ENCODE measurements around the gene CIB2. TPM values are rescaled to one million over a fixed set of nuclear protein-coding genes. Genes with fewer than 3 reads are reported as not detected.

The CIB2 gene
- total RNA-seq, 8 experiments from 2014 or later: 0.56 to 27.4 (median 19.9) TPM

- H3K4me1 ChIP-seq (replicated peaks in 1 of 2): peaks cover 4 to 17% of the 10 kb centered on the region in 2 donors
- ATAC-seq (replicated peaks in 6 of 8): no peak
- in situ Hi-C loops (cut with MboI; ENCODE audit: low pct_unique_long_range_greater_than_20kb in 2 of 9, low sequenced_read_pairs in 9 of 9, unreplicated experiment in 9 of 9): no loop called here
- H3K4me3 ChIP-seq: no peak overlapping the region
- no peak overlapping the region for H3K27ac ChIP-seq
Observed at GRCh38 chr15:78063217-78063616, 68.0 kb downstream of the CIB2 start.

GRCh38 chr15:78061963-78062427 is 69.2 kb downstream of the CIB2 start:
- WGBS, 10 experiments: 0 to 50% (median 9%) methylated on average over 1 to 6 of the region's 6 CpGs
- in situ Hi-C loops (cut with MboI; ENCODE audit: low pct_unique_long_range_greater_than_20kb in 2 of 9, low sequenced_read_pairs in 9 of 9, unreplicated experiment in 9 of 9): no loop called here
- ATAC-seq (replicated peaks in 6 of 8): peak in 7 of 8 experiments; percentile 28 to 89 (median 61)
- Histone ChIP-seq H3K4me1 (replicated peaks in 1 of 2) (peaks cover 0 to 12% of the 10 kb centered on the region in 2 donors), H3K4me3 (no peak overlapping the region), H3K27ac (no peak overlapping the region)

DNA sequence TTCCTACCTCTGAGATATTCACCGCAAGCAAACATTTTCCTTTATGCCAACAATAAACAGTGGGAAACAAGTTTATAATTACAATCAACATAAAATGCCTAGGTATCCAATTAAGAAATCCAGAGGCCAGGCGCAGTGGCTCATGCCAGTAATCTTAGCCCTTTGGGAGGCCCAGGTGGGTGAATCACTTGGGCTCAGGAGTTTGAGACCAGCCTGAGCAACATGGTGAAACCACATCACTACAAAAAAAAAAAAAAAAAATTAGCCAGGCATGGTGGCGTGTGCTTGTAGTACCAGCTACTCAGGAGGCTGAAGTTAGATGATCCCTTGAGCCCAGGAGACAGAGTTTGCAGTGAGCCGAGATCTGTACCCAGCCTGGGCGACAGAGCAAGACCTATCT is 71.0 kb downstream of the CIB2 start:
- 92 to 100% (median 100%) methylated on average over 1 to 5 of the region's 5 CpGs; no CpG with 5 or more reads in 2 of the 10 experiments for WGBS, 10 experiments
- Histone ChIP-seq H3K27ac (no peak overlapping the region), H3K4me3 (no peak overlapping the region), H3K4me1 (replicated peaks in 1 of 2) (peaks cover 0 to 5% of the 10 kb centered on the region in 2 donors)
- no peak for ATAC-seq (replicated peaks in 6 of 8)
- in situ Hi-C loops (cut with MboI; ENCODE audit: low pct_unique_long_range_greater_than_20kb in 2 of 9, low sequenced_read_pairs in 9 of 9, unreplicated experiment in 9 of 9): no loop called here

GRCh38 chr15:78059110-78059839 is 72.0 kb downstream of the CIB2 start:
- ATAC-seq (replicated peaks in 6 of 8): no peak
- Histone ChIP-seq H3K4me3 (no peak overlapping the region), H3K27ac (no peak overlapping the region), H3K4me1 (replicated peaks in 1 of 2) (peaks cover 0 to 5% of the 10 kb centered on the region in 2 donors)
- 22 to 100% (median 100%) methylated on average over 1 to 3 of the region's 3 CpGs; no CpG with 5 or more reads in 5 of the 10 experiments for WGBS, 10 experiments
- in situ Hi-C loops (cut with MboI; ENCODE audit: low pct_unique_long_range_greater_than_20kb in 2 of 9, low sequenced_read_pairs in 9 of 9, unreplicated experiment in 9 of 9): no loop called here

GRCh38 chr15:78058401-78058935 is 72.8 kb downstream of the CIB2 start:
- in situ Hi-C loops (cut with MboI; ENCODE audit: low pct_unique_long_range_greater_than_20kb in 2 of 9, low sequenced_read_pairs in 9 of 9, unreplicated experiment in 9 of 9): no loop called here
- Histone ChIP-seq H3K4me1 (replicated peaks in 1 of 2) (peaks cover 0 to 5% of the 10 kb centered on the region in 2 donors), H3K4me3 (no peak overlapping the region), H3K27ac (no peak overlapping the region)
- WGBS, 10 experiments: 40 to 100% (median 85%) methylated on average over 1 to 4 of the region's 10 CpGs; no CpG with 5 or more reads in 4 of the 10 experiments
- no peak for ATAC-seq (replicated peaks in 6 of 8)

- Histone ChIP-seq H3K4me1 (replicated peaks in 1 of 2) (peaks cover 0 to 5% of the 10 kb centered on the region in 2 donors), H3K27ac (no peak overlapping the region), H3K4me3 (no peak overlapping the region)
- in situ Hi-C loops (cut with MboI; ENCODE audit: low pct_unique_long_range_greater_than_20kb in 2 of 9, low sequenced_read_pairs in 9 of 9, unreplicated experiment in 9 of 9): no loop called here
- ATAC-seq (replicated peaks in 6 of 8): no peak
- 50 to 100% (median 90%) methylated on average over 1 to 5 of the region's 5 CpGs for WGBS, 10 experiments
Observed at GRCh38 chr15:78057803-78058202, 73.4 kb downstream of the CIB2 start.

DNA sequence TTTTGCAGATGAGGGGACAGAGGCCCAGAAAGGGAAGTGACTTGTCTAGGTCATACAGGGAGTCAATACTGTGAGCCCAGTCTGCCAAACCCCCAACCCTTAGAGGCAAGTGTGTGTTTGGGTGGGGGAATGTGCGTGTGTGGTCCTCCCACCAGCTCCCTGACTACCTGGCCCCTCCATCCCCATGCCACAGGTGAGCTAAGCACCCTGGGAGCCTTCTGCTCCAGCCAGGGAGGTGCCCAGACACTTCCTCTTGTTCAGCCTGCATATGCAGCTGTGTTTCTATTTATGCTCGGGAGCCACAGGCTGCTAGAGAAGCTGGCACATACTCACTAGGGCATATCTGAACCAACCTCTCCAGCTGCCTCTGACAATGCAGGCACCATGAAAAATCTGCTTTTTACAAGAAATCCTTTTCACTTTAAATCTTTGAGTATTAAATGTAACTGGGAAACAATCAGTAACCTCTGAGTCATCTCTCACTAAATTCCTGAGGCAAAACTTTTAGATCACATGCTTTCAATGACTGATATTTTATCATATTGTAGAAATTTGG is 74.5 kb downstream of the CIB2 start:
- peak in 4 of 8 experiments; percentile 20 to 92 (median 78) for ATAC-seq (replicated peaks in 6 of 8)
- in situ Hi-C loops (cut with MboI; ENCODE audit: low pct_unique_long_range_greater_than_20kb in 2 of 9, low sequenced_read_pairs in 9 of 9, unreplicated experiment in 9 of 9): no loop called here
- WGBS, 10 experiments: 0 to 100% (median 39%) methylated on average over 1 of the region's 2 CpGs; no CpG with 5 or more reads in 6 of the 10 experiments
- Histone ChIP-seq H3K27ac (no peak overlapping the region), H3K4me3 (no peak overlapping the region), H3K4me1 (replicated peaks in 1 of 2) (peaks cover 0 to 1% of the 10 kb centered on the region in 2 donors)

- Histone ChIP-seq H3K4me1 (replicated peaks in 1 of 2) (no peaks in the 10 kb centered on the region), H3K4me3 (no peak overlapping the region), H3K27ac (no peak overlapping the region)
- WGBS, 10 experiments: 0 to 43% (median 24%) methylated on average over 1 to 2 of the region's 2 CpGs; no CpG with 5 or more reads in 6 of the 10 experiments
- in situ Hi-C loops (cut with MboI; ENCODE audit: low pct_unique_long_range_greater_than_20kb in 2 of 9, low sequenced_read_pairs in 9 of 9, unreplicated experiment in 9 of 9): no loop called here
- ATAC-seq (replicated peaks in 6 of 8): peak in 3 of 8 experiments; percentile 82 to 86 (median 84)
Observed at GRCh38 chr15:78055919-78056713, 75.1 kb downstream of the CIB2 start.

DNA sequence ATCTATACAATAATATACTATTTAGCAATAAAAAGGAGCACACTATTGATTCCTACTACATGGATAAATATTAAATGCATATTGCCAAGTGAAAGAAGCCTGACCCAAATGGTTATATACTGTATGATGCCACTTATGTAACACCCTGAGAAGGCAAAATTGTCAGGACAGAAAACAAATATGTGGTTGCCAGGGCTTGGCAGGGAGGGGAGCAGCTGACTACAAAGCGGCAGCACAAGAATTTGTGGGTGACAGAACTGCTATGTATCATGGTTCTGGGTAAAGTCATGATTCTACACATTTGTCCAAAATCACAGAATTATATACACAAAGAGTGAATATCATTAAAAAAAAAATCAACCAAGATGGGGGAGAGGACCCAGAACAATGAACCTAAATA is 76.3 kb downstream of the CIB2 start:
- Histone ChIP-seq H3K27ac (no peak overlapping the region), H3K4me1 (replicated peaks in 1 of 2) (peaks cover 0 to 4% of the 10 kb centered on the region in 2 donors), H3K4me3 (no peak overlapping the region)
- ATAC-seq (replicated peaks in 6 of 8): no peak
- 40 to 100% (median 100%) methylated on average over 1 of the region's 1 CpG; no CpG with 5 or more reads in 4 of the 10 experiments for WGBS, 10 experiments
- in situ Hi-C loops (cut with MboI; ENCODE audit: low pct_unique_long_range_greater_than_20kb in 2 of 9, low sequenced_read_pairs in 9 of 9, unreplicated experiment in 9 of 9): no loop called here

Other genes starting within 250 kb of the CIB2 start
- 10 to 100 TPM in 4 of 8 experiments, 1 to 10 TPM in 4; 7.0 to 44.5 (median 16.0) TPM for gene TBC1D2B, start 53.7 kb downstream of the CIB2 start, total RNA-seq
- 1 to 10 TPM in 1 of 8 experiments, under 1 TPM in 4, not detected in 3; 0.46 to 1.1 (median 0.76) TPM for gene SH2D7, start 38.9 kb downstream of the CIB2 start, total RNA-seq
- gene IDH3A, start 17.9 kb upstream of the CIB2 start, total RNA-seq: 10 to 100 TPM; 15.1 to 66.4 (median 26.0) TPM
- gene ACSBG1, start 103.1 kb upstream of the CIB2 start, total RNA-seq: 1 to 10 TPM in 6 of 8 experiments, under 1 TPM in 2; 0.49 to 9.1 (median 1.9) TPM
- gene DNAJA4, start 133.1 kb upstream of the CIB2 start, total RNA-seq: 10 to 100 TPM in 1 of 8 experiments, 1 to 10 TPM in 7; 1.0 to 19.8 (median 4.2) TPM
- gene SKIC8, start 168.2 kb upstream of the CIB2 start, total RNA-seq: 10 to 100 TPM; 39.4 to 67.6 (median 54.7) TPM
- 1,000 to 10,000 TPM in 1 of 8 experiments, 100 to 1,000 TPM in 5, 1 to 10 TPM in 1, not detected in 1; 7.7 to 1,434 (median 472) TPM for gene CRABP1, start 208.9 kb upstream of the CIB2 start, total RNA-seq

Data from motor neuron (in vitro differentiated cells).